Left lung (tissue), 10 donors: ENCODE data around the gene IL4I1. TPM values are rescaled to one million over a fixed set of nuclear protein-coding genes. Genes with fewer than 3 reads are reported as not detected.

Experiments
- ATAC-seq: fragments of 200-7000 bp; cut with Tn5 transposase; one replicate; pipeline ENCODE4 v1.9.1; 2020; ENCODE audit warnings: moderate library complexity
- DNase-seq, 4 donors: peaks; one replicate each; pipeline ENCODE4 v3.0.0-alpha.2; 2013 to 2020
- H3K27ac ChIP-seq, 2 donors: fragments of 200-600 bp; sonication (generic) in 1 of 2; one replicate each; pipeline versions ENCODE4 v1.5.0 to v1.8.0; 2020 to 2021
- H3K27me3 ChIP-seq, 2 donors: fragments of 200-600 bp; sonication (generic) in 1 of 2; one replicate each; pipeline versions ENCODE4 v1.5.0 to v1.8.0; 2020 to 2021
- H3K36me3 ChIP-seq, 2 donors: fragments of 200-600 bp; sonication (generic) in 1 of 2; one replicate each; pipeline versions ENCODE4 v1.5.0 to v1.8.0; 2020 to 2021
- H3K4me1 ChIP-seq, 2 donors: fragments of 200-600 bp; one replicate each; pipeline ENCODE4 v1.8.0; 2021
- H3K4me3 ChIP-seq, 2 donors: fragments of 200-600 bp; sonication (generic) in 1 of 2; one replicate each; pipeline versions ENCODE4 v1.5.0 to v1.8.0; 2020 to 2021; ENCODE audit warnings: mild to moderate bottlenecking in 1 of 2
- H3K9me3 ChIP-seq, 2 donors: fragments of 200-600 bp; sonication (generic) in 1 of 2; one replicate each; pipeline versions ENCODE4 v1.5.0 to v1.8.0; 2020 to 2021
- intact Hi-C, 2 donors: fragments of 100-400 bp; cut with DNase I; formaldehyde crosslinking; loops; one replicate each; pipeline versions ENCODE4 v1.11.2 to v1.14.2; 2022
- polyA plus RNA-seq, 6 donors: library from polyadenylated mRNA; unstranded; fragments of 120-200 nt; gene quantifications; one replicate each; pipeline ENCODE4 v1.2.1, GENCODE V29; 2013; ENCODE audit not compliant: insufficient read length in 6 of 6
- total RNA-seq, 2 donors: library from RNA; stranded (reverse); fragmentation: NEBNext Ultra II Directional; extraction: Animal tissue kit (Norgen Biotek cat#: 25700); gene quantifications; one replicate each; pipeline ENCODE4 v1.2.1, GENCODE V29; 2021
- TF ChIP-seq, protein P1 (sequence below), 2 donors: fragments of 200-600 bp; sonication (generic) in 1 of 2; IDR thresholded peaks; one replicate each; pipeline versions ENCODE4 v1.5.0 to v1.8.0; 2021; ENCODE audit warnings: antibody characterized with exemption in 2 of 2
- donor health status: DM: no; HTN: yes; CAD: no.
- donor health status: DM: no; HTN: no; CAD: no.

IL4I1 gene
- total and polyA plus RNA-seq, 8 donors, result 1.1 to 6.5 (median 1.8) TPM

DNA sequence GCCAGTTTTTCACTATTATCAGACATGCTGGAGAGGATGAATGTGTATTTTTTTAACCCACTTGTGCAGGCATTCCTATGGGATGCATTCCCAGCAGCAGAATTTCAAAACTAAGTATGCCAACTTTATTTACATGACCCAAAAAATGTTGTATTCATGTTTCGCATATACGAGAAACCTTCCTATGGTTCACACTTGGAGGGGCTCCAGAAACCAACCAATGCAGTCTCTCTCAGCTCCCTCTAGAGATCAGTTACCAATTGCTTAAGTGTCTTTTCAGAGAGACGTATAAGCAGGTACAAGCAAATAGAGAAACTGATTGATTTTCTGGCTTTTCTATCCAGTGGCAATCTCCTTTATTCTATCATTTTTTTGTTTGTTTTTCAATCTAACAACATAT is 51.3 kb downstream of the IL4I1 start:
- ATAC-seq (no peak), DNase-seq (no peak)
- H3K9me3 ChIP-seq, result no peaks in the 10 kb centered on the region
- intact Hi-C loops, result no loop called here
- peaks cover 10 to 27% of the 10 kb centered on the region in 2 donors for H3K4me1 ChIP-seq
- TF ChIP-seq, protein P1, sequence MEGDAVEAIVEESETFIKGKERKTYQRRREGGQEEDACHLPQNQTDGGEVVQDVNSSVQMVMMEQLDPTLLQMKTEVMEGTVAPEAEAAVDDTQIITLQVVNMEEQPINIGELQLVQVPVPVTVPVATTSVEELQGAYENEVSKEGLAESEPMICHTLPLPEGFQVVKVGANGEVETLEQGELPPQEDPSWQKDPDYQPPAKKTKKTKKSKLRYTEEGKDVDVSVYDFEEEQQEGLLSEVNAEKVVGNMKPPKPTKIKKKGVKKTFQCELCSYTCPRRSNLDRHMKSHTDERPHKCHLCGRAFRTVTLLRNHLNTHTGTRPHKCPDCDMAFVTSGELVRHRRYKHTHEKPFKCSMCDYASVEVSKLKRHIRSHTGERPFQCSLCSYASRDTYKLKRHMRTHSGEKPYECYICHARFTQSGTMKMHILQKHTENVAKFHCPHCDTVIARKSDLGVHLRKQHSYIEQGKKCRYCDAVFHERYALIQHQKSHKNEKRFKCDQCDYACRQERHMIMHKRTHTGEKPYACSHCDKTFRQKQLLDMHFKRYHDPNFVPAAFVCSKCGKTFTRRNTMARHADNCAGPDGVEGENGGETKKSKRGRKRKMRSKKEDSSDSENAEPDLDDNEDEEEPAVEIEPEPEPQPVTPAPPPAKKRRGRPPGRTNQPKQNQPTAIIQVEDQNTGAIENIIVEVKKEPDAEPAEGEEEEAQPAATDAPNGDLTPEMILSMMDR (IDR thresholded peaks at IDR 0.05), result no peak
- H3K36me3 ChIP-seq, result no peaks in the 10 kb centered on the region
- no peak overlapping the region for H3K27ac ChIP-seq
- H3K4me3 ChIP-seq, result no peak overlapping the region
- no peaks in the 10 kb centered on the region for H3K27me3 ChIP-seq

DNA sequence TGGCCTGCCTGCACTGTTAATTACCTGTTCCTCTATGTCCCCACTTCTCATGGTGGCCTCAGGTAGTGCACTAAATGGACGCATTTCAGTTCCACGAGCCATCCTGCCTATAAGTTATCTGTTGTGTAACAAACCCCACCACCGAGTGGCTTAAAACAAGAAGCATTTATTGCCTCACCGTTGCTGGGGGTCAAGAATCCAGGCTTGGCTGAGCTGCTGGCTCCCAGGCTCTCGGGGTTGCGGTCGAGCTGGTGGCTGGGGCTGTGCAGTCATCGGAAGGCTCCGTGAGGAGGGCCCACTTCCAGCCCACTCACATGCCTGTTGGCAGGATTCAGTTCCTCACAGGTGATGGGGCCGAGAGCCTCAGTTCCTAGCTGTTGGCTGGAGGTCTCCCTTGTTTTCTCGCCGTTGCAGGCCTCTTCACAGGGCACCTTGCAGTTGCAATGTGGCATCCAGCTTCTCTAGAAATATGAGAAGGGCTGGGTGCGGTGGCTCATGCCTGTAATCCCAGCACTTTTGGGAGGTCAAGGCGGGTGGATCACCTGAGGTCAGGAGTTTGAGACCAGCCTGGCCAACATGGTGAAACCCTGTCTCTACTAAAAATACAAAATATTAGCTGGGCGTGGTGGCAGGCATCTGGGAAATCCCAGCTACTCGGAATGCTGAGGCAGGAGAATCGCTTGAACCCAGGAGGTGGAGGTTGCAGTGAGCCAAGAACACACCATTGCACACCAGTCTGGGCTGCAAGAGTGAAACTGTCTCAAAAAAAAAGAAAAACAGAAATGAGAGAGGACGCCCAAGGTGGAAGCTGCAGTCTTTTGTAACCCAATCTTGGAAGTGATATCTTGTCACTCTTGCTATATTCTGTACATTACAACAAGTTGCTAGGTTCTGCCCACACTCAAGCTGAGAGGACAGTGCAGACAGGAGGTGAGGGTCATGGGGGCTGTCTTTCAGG is 52.3 kb downstream of the IL4I1 start:
- DNase-seq (no peak), ATAC-seq (no peak)
- Histone ChIP-seq H3K27ac (no peak overlapping the region), H3K4me3 (no peak overlapping the region), H3K36me3 (peaks cover 0 to 7% of the 10 kb centered on the region in 2 donors), H3K27me3 (no peaks in the 10 kb centered on the region), H3K9me3 (no peaks in the 10 kb centered on the region), H3K4me1 (peaks cover 6 to 18% of the 10 kb centered on the region in 2 donors)
- TF ChIP-seq, protein P1 (IDR thresholded peaks at IDR 0.05), result no peak
- intact Hi-C loops, result no loop called here

DNA sequence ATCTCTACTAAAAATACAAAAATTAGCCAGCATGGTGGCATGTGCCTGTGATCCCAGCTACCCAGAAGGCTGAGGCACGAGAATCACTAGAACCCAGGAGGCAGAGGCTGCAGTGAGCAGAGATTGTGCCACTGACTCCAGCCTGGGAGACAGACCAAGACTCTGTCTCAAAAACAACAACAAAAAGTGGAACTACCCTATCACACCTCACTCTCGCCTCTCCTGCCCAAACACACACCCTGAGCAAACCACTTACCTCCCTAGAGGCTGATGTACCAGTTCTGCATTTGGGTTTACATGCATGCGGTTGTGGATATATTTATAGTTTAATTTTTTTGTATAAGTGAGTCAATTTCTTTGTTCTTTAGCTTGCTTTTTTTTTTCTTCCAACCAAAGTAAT is 53.4 kb downstream of the IL4I1 start:
- intact Hi-C loops, result no loop called here
- Histone ChIP-seq H3K9me3 (no peaks in the 10 kb centered on the region), H3K27me3 (no peaks in the 10 kb centered on the region), H3K4me1 (peaks cover under 1 to 6% of the 10 kb centered on the region in 2 donors), H3K4me3 (no peak overlapping the region), H3K36me3 (peaks cover 0 to 19% of the 10 kb centered on the region in 2 donors), H3K27ac (no peak overlapping the region)
- no peak for ATAC-seq
- TF ChIP-seq, protein P1 (IDR thresholded peaks at IDR 0.05), result no peak
- DNase-seq, result no peak

DNA sequence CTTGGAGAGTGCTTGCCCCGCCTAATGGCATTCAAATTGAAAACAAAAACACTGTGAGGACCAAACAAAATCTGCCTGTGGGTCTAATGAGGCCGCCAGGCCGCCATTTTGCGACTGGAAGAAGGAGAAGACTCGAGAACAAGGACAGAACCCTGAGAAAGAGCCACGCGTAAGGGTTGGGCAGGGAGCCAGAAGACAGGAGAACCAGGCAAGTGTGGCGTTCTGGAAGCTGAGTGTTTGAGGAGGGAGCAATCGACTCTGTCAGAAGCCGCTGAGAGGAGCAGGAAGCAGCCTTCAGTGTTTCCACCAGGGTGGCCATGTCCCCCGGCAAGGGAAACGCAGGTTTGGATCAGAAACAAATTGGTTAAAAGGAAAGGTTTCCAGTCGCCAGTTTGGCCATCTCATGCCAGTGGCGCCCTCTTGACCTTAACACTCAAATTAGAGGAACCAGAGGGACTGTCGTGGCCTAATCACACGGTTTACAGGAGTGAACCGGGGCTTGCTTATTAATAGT is 55.9 kb downstream of the IL4I1 start:
- Histone ChIP-seq H3K27me3 (no peaks in the 10 kb centered on the region), H3K27ac (no peak overlapping the region), H3K9me3 (no peaks in the 10 kb centered on the region), H3K4me1 (no peaks in the 10 kb centered on the region), H3K36me3 (peaks cover 0 to 43% of the 10 kb centered on the region in 2 donors), H3K4me3 (no peak overlapping the region)
- ATAC-seq (no peak), DNase-seq (no peak)
- intact Hi-C loops, result no loop called here
- TF ChIP-seq, protein P1 (IDR thresholded peaks at IDR 0.05), result no peak

DNA sequence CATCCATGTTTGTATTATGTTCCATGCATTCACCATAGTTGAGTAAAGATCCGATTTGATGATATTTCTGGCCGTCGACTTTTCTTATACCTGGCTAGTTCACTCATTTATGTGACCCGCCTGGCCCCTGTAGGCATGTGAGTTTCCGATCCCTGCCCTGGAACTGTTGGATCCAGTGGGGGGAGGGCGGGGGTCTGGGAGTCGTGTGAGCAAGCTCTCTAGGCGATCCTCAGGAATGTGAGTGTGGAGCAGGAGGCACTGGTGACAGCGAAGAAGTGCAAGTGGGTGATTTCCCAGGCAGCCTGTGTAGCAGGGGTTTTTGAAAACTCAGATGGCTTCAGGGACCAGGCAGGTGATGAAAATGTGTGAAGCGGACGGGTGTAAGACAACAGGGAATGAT is 56.4 kb downstream of the IL4I1 start:
- no peak for ATAC-seq
- intact Hi-C loops, result no loop called here
- Histone ChIP-seq H3K4me3 (no peak overlapping the region), H3K27ac (no peak overlapping the region), H3K27me3 (no peaks in the 10 kb centered on the region), H3K4me1 (no peaks in the 10 kb centered on the region), H3K36me3 (peaks cover 0 to 48% of the 10 kb centered on the region in 2 donors), H3K9me3 (no peaks in the 10 kb centered on the region)
- no peak for DNase-seq
- TF ChIP-seq, protein P1 (IDR thresholded peaks at IDR 0.05), result no peak
